NT2/D1 (cell line): ENCODE results near the gene PIGP.
"Not testable (repeated sequence)": the region's sequence is repeated elsewhere in the genome, so short reads cannot be mapped to it uniquely, and the experiment has no call there.

ENCODE experiments used
- DNase-seq: peaks from one replicate; pipeline ENCODE4 v3.0.0-alpha.2; 2011; ENCODE audit warnings: low read depth, low spot score
- H3K27me3 ChIP-seq: 2 replicates; pipeline ENCODE4 v1.6.0; 2011; ENCODE audit warnings: mild to moderate bottlenecking; ENCODE audit not compliant: insufficient read length, insufficient read depth
- H3K36me3 ChIP-seq: 2 replicates; pipeline ENCODE4 v1.6.1; 2011; ENCODE audit warnings: mild to moderate bottlenecking, low read length, mixed read lengths; ENCODE audit not compliant: insufficient read depth, insufficient read length
- H3K4me1 ChIP-seq: 2 replicates; pipeline ENCODE4 v1.5.1; 2011; ENCODE audit not compliant: insufficient read depth, insufficient read length
- H3K4me3 ChIP-seq: 2 replicates; pipeline ENCODE4 v1.5.1; 2011; ENCODE audit warnings: low read depth; ENCODE audit not compliant: insufficient read length
- H3K9ac ChIP-seq: 2 replicates; pipeline ENCODE4 v1.6.0; 2011; ENCODE audit warnings: low read depth; ENCODE audit not compliant: insufficient read length
- H3K9me3 ChIP-seq: 2 replicates; pipeline ENCODE4 v1.5.1; 2011; ENCODE audit warnings: mild to moderate bottlenecking, low read length; ENCODE audit not compliant: insufficient read depth
- SUZ12 ChIP-seq: IDR thresholded peaks from 2 replicates; pipeline ENCODE4 v1.6.1; 2011; ENCODE audit not compliant: insufficient read length, insufficient read depth; ENCODE audit errors: extremely low read depth
- YY1 ChIP-seq: IDR thresholded peaks from 2 replicates; pipeline ENCODE4 v1.6.1; 2011; ENCODE audit not compliant: insufficient read length, insufficient read depth
- ZNF274 ChIP-seq: IDR thresholded peaks from 2 replicates; pipeline ENCODE4 v1.6.1; 2011; ENCODE audit warnings: mild to moderate bottlenecking, low read depth, low read length

Gene PIGP

DNA sequence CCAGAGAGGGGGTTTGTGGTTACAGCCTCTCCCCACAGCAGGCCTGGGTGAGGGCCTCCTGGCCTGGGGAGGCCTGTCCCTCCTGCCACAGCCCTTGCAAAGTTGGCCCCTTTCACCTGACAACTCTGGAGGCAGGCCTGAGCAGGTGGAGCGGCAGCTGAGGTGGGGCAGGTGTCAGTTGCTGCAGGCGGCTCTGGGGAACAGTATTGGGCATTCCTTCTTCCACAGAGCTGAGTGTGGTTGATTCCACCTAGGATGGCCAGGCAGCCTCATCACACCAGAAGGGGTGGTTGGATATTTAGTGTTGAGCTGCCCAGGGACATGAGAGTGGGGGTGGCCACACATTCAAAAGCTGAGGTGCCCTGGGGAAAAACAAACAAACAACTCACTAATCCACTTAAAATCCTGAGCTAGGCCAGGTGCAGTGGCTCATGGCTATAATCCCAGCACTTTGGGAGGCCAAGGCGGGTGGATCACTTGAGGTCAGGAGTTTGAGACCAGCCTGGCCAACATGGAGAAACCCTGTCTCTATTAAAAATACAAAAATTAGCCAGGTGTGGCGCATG lies 31.1 kb downstream of the PIGP start:
- no peak for DNase-seq
- Histone ChIP-seq H3K9me3 (peaks cover 5% of the 10 kb centered on the region; the same call in 1 of the 2 replicates), H3K4me3 (no peak overlapping the region), H3K9ac (no peak overlapping the region), H3K4me1 (peaks cover 26% of the 10 kb centered on the region), H3K36me3 (no peaks in the 10 kb centered on the region), H3K27me3 (peaks cover 32% of the 10 kb centered on the region)
- TF ChIP-seq ZNF274: no peak
- TF ChIP-seq YY1: no peak
- TF ChIP-seq SUZ12: no peak

DNA sequence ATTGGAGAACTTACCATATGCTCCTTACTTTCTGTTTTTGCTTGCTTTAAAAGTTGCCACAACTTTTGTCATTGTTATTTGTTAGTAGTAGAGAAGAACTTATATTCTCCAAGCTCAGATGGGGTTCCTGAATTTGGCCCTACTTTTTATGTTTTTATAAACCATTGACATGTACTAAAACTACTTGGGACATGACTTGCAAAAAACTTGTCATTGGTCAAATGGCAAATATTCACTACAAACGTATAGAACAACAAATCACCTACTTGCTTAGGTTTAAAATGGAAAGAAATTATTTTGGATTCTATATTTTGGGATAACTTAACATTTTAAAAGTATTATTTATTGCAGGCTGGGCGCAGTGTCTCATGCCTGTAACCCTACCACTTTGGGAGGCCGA lies 32.7 kb downstream of the PIGP start:
- no peak overlapping the region for H3K4me3 ChIP-seq
- no peak for DNase-seq
- H3K9ac ChIP-seq: no peak overlapping the region
- no peak for TF ChIP-seq ZNF274
- TF ChIP-seq YY1: no peak
- no peak for TF ChIP-seq SUZ12
- H3K4me1 ChIP-seq: peaks cover 23% of the 10 kb centered on the region
- H3K36me3 ChIP-seq: no peaks in the 10 kb centered on the region
- H3K9me3 ChIP-seq: peaks cover 5% of the 10 kb centered on the region; the same call in 1 of the 2 replicates
- H3K27me3 ChIP-seq: peaks cover 35% of the 10 kb centered on the region

DNA sequence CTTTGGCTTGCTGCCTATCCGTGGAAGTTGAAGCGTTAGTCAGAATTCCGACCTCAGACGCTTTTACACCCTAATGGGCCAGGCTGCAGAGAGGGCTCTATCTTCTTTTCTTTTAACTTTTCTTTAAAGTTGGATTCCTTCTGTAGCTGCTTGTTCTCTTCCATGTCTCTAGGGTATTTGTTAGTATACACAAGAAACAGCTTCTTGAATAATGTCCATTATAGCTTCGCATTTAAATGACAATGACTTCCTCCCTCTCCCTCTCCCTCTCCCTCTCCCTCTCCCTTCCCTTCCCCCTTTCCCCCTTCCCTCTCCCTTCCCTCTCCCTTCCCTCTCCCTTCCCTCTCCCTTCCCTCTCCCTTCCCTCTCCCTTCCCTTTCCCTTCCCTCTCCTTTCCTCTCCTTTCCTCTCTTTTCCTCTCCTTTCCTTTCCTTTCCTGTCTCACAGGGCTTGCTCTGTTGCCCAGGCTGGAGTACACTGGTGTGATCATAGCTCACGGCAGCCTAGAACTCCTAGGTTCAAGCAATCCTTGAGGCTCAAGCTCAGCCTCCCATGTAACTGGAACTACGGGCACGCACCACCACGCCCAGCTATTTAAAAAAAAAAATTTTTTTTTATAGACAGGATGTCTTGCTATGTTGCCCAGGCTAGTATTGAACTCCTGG lies 33.3 kb downstream of the PIGP start:
- DNase-seq: no peak
- H3K9me3 ChIP-seq: peaks cover 5% of the 10 kb centered on the region; the same call in 1 of the 2 replicates
- TF ChIP-seq YY1 (no peak), SUZ12 (no peak), ZNF274 (no peak)
- H3K36me3 ChIP-seq: no peaks in the 10 kb centered on the region
- H3K4me1 ChIP-seq: peaks cover 22% of the 10 kb centered on the region
- no peak overlapping the region for H3K4me3 ChIP-seq
- no peak overlapping the region for H3K9ac ChIP-seq
- H3K27me3 ChIP-seq: peaks cover 35% of the 10 kb centered on the region

DNA sequence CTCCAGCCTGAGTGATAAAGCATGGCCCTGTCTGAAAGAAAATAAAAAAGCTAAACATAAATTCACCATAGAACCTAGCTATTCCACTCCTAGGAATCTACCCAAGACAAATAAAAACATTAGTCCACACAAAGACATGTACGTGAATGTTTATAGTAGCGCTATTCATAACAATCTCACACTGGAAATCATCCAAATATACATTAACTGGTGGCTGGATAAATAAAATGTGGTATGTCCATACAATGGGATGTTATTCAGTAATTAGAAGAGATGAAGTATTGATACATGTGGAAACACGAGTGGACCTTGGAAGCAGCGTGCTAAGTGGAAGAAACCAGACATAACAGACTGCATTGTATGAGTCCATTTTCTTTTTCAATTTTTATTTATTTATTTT lies 36.7 kb downstream of the PIGP start:
- no peak for DNase-seq
- H3K4me1 ChIP-seq: peaks cover 2% of the 10 kb centered on the region
- H3K4me3 ChIP-seq: no peak overlapping the region
- H3K36me3 ChIP-seq: no peaks in the 10 kb centered on the region
- peaks cover 29% of the 10 kb centered on the region for H3K27me3 ChIP-seq
- TF ChIP-seq YY1: no peak
- TF ChIP-seq SUZ12: no peak
- TF ChIP-seq ZNF274: no peak
- peaks cover 5% of the 10 kb centered on the region; the same call in 1 of the 2 replicates for H3K9me3 ChIP-seq
- H3K9ac ChIP-seq: no peak overlapping the region

DNA sequence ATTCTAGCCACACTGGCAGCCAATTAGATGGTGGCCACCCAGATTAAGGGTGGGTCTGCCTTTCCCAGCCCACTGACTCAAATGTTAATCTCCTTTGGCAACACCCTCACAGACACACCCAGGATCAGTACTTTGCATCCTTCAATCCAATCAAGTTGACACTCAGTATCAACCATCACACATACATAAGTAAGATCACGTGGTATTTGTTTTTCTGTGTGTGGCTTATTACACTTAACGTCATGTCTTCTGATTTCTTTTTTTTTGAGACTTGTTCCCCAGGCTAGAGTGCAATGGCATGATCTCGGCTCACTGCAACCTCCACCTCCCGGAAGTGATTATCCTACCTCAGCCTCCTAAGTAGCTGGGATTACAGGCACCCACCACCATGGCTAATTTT lies 38.5 kb downstream of the PIGP start:
- not testable (repeated sequence) for H3K36me3 ChIP-seq, H3K9ac ChIP-seq, H3K4me1 ChIP-seq, H3K9me3 ChIP-seq, H3K4me3 ChIP-seq, DNase-seq
- peaks cover 17% of the 10 kb centered on the region for H3K27me3 ChIP-seq

DNA sequence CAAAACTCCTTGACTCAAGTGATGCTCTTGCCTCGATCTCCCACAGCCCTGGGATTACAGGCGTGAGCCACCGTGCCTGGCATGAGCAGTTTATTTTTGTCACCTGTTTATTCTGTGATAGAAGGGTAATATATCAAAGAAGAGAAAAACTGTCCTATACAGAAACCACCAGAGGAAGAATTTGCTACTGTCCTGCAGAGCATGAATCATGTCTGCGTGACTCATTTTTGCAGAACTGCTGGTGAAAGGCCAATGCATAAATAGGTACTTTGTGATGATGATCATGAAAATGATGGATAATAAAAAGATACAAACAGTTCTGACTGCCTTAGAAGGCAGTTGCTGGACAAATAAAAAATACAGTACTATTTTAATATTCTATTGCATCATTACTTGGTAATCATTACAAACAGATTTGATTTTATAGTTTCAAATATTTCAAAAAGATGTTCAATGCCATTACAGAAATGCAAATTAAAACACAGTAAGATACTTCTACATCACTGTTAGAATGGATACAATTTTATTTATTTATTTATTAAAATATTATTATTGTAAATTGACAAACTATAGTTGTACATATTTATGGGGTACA lies 39.9 kb downstream of the PIGP start:
- DNase-seq: no peak

DNA sequence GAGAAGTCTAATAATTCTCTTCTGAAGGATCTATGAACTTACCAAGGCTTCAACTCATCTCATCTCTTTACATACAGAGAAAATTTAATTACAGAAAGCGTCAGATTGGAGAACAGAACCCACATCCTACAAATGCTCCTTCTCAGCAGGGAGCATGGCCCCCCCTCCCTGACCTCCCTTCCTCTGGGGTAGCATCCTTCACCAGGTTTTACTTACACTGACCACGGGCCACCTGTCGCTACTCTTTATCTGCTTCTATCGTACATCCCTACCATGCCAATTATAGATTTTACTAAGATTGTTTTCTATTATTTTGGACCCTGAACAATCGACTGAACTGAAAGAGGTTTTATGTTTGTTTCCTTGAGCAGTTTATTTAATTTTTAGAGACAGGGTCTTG lies 40.6 kb downstream of the PIGP start:
- Histone ChIP-seq H3K4me3 (no peak overlapping the region), H3K9me3 (no peaks in the 10 kb centered on the region), H3K9ac (no peak overlapping the region), H3K4me1 (no peaks in the 10 kb centered on the region), H3K27me3 (peaks cover 5% of the 10 kb centered on the region), H3K36me3 (no peaks in the 10 kb centered on the region)
- TF ChIP-seq ZNF274: no peak
- no peak for TF ChIP-seq SUZ12
- no peak for TF ChIP-seq YY1
- DNase-seq: no peak

More for the DNA sequence above, 39.9 kb downstream of the PIGP start:
- H3K36me3 ChIP-seq: no peaks in the 10 kb centered on the region
- no peak overlapping the region for H3K9ac ChIP-seq
- H3K9me3 ChIP-seq: no peaks in the 10 kb centered on the region
- peaks cover 12% of the 10 kb centered on the region for H3K27me3 ChIP-seq
- no peak overlapping the region for H3K4me3 ChIP-seq
- no peaks in the 10 kb centered on the region for H3K4me1 ChIP-seq
- TF ChIP-seq ZNF274 (no peak), YY1 (no peak), SUZ12 (no peak)
